Femur (tissue), 1 donor: ENCODE results near the gene DNAH10.
"Not testable (repeated sequence)": the region's sequence is repeated elsewhere in the genome, so short reads cannot be mapped to it uniquely, and the experiment has no call there.

Source experiments
- DNase-seq: peaks from one replicate; pipeline ENCODE4 v3.0.0-alpha.2; 2017

DNAH10 gene

GRCh38 chr12:123910761-123911193 is 148.7 kb downstream of the DNAH10 start:
- no peak for DNase-seq

- DNase-seq, result not testable (repeated sequence)
These were observed 149.7 kb downstream of the DNAH10 start for GRCh38 chr12:123911672-123912409.

- no peak for DNase-seq
These were observed 150.6 kb downstream of the DNAH10 start for GRCh38 chr12:123912415-123913380.

- DNase-seq, result no peak
These were observed 152.7 kb downstream of the DNAH10 start for GRCh38 chr12:123914726-123915333.

- DNase-seq, result no peak
These were observed 154.6 kb downstream of the DNAH10 start for GRCh38 chr12:123916729-123917128.

GRCh38 chr12:123917337-123917850 is 155.3 kb downstream of the DNAH10 start:
- DNase-seq, result no peak

- DNase-seq, result no peak
These were observed 157.9 kb downstream of the DNAH10 start for GRCh38 chr12:123919980-123920360.

- no peak for DNase-seq
These were observed 160.9 kb downstream of the DNAH10 start for GRCh38 chr12:123923038-123923437.

- DNase-seq, result no peak
These were observed 161.8 kb downstream of the DNAH10 start for GRCh38 chr12:123923927-123924326.

- no peak for DNase-seq
These were observed 162.4 kb downstream of the DNAH10 start for GRCh38 chr12:123924539-123924938.

GRCh38 chr12:123928274-123928865 is 166.3 kb downstream of the DNAH10 start:
- DNase-seq, result no peak

GRCh38 chr12:123928897-123929296 is 166.8 kb downstream of the DNAH10 start:
- DNase-seq, result no peak

GRCh38 chr12:123929946-123930583 is 168.0 kb downstream of the DNAH10 start:
- DNase-seq, result no peak

- no peak for DNase-seq
These were observed 169.7 kb downstream of the DNAH10 start for GRCh38 chr12:123931686-123932321.

GRCh38 chr12:123933214-123933613 is 171.1 kb downstream of the DNAH10 start:
- DNase-seq, result no peak

- no peak for DNase-seq
These were observed 172.0 kb downstream of the DNAH10 start for GRCh38 chr12:123934016-123934620.

GRCh38 chr12:123934829-123935228 is 172.7 kb downstream of the DNAH10 start:
- DNase-seq, result no peak

- no peak for DNase-seq
These were observed 173.9 kb downstream of the DNAH10 start for GRCh38 chr12:123935956-123936355.

GRCh38 chr12:123936471-123936870 is 174.4 kb downstream of the DNAH10 start:
- no peak for DNase-seq

- DNase-seq, result no peak
These were observed 175.0 kb downstream of the DNAH10 start for GRCh38 chr12:123936956-123937706.
